OCI-LY7 (cell line): ENCODE results near the gene SOBP.

Source experiments
- CTCF ChIP-seq: fragments of 200-600 bp; sonication (generic); conservative IDR thresholded peaks from 2 replicates; pipeline ENCODE4 v1.5.1; 2014; ENCODE audit warnings: mild to moderate bottlenecking, antibody characterized with exemption, low read length, moderate library complexity, mixed read lengths
- EZH2phosphoT487 ChIP-seq: fragments of 200-600 bp; sonication (generic); IDR thresholded peaks from 2 replicates; pipeline ENCODE4 v1.6.1; 2018; ENCODE audit warnings: low read depth, borderline replicate concordance, mild to moderate bottlenecking, mixed run types, antibody characterized with exemption, low read length, moderate library complexity, mixed read lengths

- no peak for TF ChIP-seq CTCF
- TF ChIP-seq EZH2phosphoT487, result no peak
Observed at GRCh38 chr6:107657373-107657754, 167.4 kb downstream of the SOBP start.
